Peyer's patch (tissue), 4 donors: ENCODE data around the gene POLL. TPM values are rescaled to one million over a fixed set of nuclear protein-coding genes. Genes with fewer than 3 reads are reported as not detected.

Experiments used
- DNase-seq, 3 donors: peaks; one replicate each; pipeline ENCODE4 v3.0.0-alpha.2; 2017 to 2019
- H3K27ac ChIP-seq, 4 donors: fragments of 200-600 bp; sonication (generic); one replicate each; pipeline ENCODE4 v1.5.1; 2016 to 2019
- H3K27me3 ChIP-seq, 2 donors: fragments of 200-600 bp; sonication (generic); one replicate each; pipeline ENCODE4 v1.5.1; 2019
- H3K36me3 ChIP-seq, 3 donors: fragments of 200-600 bp; sonication (generic); one replicate each; pipeline ENCODE4 v1.5.1; 2016 to 2019
- H3K4me1 ChIP-seq, 4 donors: fragments of 200-600 bp; sonication (generic); one replicate each; pipeline ENCODE4 v1.5.1; 2016 to 2019
- H3K4me3 ChIP-seq, 4 donors: fragments of 200-600 bp; sonication (generic); 1 replicate in 3 of 4; 2 replicates in 1 of 4; pipeline ENCODE4 v1.5.1; 2016 to 2019; ENCODE audit warnings: mild to moderate bottlenecking in 1 of 4
- H3K9me3 ChIP-seq, 4 donors: fragments of 200-600 bp; sonication (generic); one replicate each; pipeline ENCODE4 v1.5.1; 2016 to 2019; ENCODE audit warnings: mild to moderate bottlenecking in 1 of 4
- POLR2A ChIP-seq, 2 donors: fragments of 450-650 bp; IDR thresholded peaks; one replicate each; pipeline ENCODE4 v1.5.1; 2017; ENCODE audit warnings: antibody characterized with exemption in 2 of 2, mild to moderate bottlenecking in 2 of 2, moderate library complexity in 2 of 2
- small RNA-seq, 2 donors: library from RNA; depleted of rRNA; stranded (forward); fragments of <200 nt; gene quantifications; one replicate each; pipeline ENCODE3, GENCODE V24; 2016
- total RNA-seq, 4 donors: library from RNA; depleted of rRNA; stranded (reverse); fragments of >200 nt; gene quantifications; one replicate each; pipeline ENCODE4 v1.1.0, GENCODE V29; 2016
- TF ChIP-seq, protein P1 (sequence below), 6 experiments: fragments of 450-650 bp in 4 of 6; fragments of 200-600 bp in 2 of 6; sonication (generic) in 1 of 6; IDR thresholded peaks; one replicate each; pipeline ENCODE4 v1.5.1; 2017 to 2019; ENCODE audit warnings: antibody characterized with exemption in 6 of 6, mild to moderate bottlenecking in 3 of 6, moderate library complexity in 1 of 6

The POLL gene
- total RNA-seq, 4 donors from 2014 or later = 26.1 to 55.3 (median 41.2) TPM

DNA sequence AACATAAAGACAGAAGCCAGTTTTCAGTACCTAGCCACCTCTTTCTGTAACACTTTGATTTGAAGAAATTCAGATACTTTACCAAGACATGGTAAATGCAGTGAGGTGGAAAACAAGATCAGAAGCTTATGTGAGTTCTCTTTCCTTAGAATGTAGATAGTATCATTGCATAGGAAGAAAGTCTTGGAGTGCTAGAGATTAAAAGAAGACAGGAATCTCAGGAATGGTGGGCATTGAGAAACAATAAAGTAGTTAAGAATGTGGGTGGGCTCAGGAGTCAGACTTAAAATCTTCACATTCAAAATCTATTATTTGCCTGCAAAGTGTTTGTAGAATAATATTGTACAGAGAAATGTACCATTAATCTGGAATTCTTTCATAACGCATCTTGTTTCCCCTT lies 58.9 kb downstream of the POLL start:
- no peaks in the 10 kb centered on the region for H3K9me3 ChIP-seq
- no peak overlapping the region for H3K4me3 ChIP-seq
- H3K36me3 ChIP-seq = peaks cover 0 to 11% (median 0%) of the 10 kb centered on the region in 3 donors
- no peaks in the 10 kb centered on the region for H3K27me3 ChIP-seq
- TF ChIP-seq POLR2A (IDR thresholded peaks at IDR 0.05) = no peak
- TF ChIP-seq, protein P1, sequence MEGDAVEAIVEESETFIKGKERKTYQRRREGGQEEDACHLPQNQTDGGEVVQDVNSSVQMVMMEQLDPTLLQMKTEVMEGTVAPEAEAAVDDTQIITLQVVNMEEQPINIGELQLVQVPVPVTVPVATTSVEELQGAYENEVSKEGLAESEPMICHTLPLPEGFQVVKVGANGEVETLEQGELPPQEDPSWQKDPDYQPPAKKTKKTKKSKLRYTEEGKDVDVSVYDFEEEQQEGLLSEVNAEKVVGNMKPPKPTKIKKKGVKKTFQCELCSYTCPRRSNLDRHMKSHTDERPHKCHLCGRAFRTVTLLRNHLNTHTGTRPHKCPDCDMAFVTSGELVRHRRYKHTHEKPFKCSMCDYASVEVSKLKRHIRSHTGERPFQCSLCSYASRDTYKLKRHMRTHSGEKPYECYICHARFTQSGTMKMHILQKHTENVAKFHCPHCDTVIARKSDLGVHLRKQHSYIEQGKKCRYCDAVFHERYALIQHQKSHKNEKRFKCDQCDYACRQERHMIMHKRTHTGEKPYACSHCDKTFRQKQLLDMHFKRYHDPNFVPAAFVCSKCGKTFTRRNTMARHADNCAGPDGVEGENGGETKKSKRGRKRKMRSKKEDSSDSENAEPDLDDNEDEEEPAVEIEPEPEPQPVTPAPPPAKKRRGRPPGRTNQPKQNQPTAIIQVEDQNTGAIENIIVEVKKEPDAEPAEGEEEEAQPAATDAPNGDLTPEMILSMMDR (IDR thresholded peaks at IDR 0.05) = no peak
- H3K4me1 ChIP-seq = no peaks in the 10 kb centered on the region
- H3K27ac ChIP-seq = no peak overlapping the region
- DNase-seq = no peak

Small RNA genes lying within 50 kb of the gene (small RNA-seq; reads per million reads assigned to genes)
- gene MIR3158-1 = 0 reads per million in 2 donors
- 0 reads per million in 2 donors for gene RNU6-1165P

Other genes with a start within 250 kb of the POLL start
- 10 to 100 TPM; 11.9 to 19.0 (median 12.2) TPM for gene BTRC, start 234.1 kb downstream of the POLL start, total RNA-seq
- gene DPCD, start 64 bp upstream of the POLL start, total RNA-seq = 10 to 100 TPM in 2 of 4 donors, 1 to 10 TPM in 2; 2.3 to 14.0 (median 8.5) TPM
- gene FBXW4, start 106.9 kb upstream of the POLL start, total RNA-seq = 100 to 1,000 TPM in 1 of 4 donors, 10 to 100 TPM in 3; 28.0 to 106 (median 58.1) TPM
- not detected for gene FGF8, start 187.9 kb upstream of the POLL start, total RNA-seq
- 10 to 100 TPM in 2 of 4 donors, 1 to 10 TPM in 2; 7.7 to 25.6 (median 11.2) TPM for gene NPM3, start 195.2 kb upstream of the POLL start, total RNA-seq
- gene OGA, start 230.2 kb upstream of the POLL start, total RNA-seq = 100 to 1,000 TPM; 142 to 367 (median 173) TPM